HG02884 (cell line): ENCODE results near the gene AHSP.
"Not testable (repeated sequence)": the region's sequence is repeated elsewhere in the genome, so short reads cannot be mapped to it uniquely, and the experiment has no call there.

Source experiments
- ATAC-seq: cut with Tn5 transposase; IDR thresholded peaks from one replicate; pipeline ENCODE4 v1.9.1; 2021; ENCODE audit warnings: mild to moderate bottlenecking, moderate library complexity; ENCODE audit not compliant: unreplicated experiment

Gene AHSP

GRCh38 chr16:31499928-31500327, 27.8 kb upstream of the AHSP start:
- ATAC-seq, result no peak

- no peak for ATAC-seq
Observed at GRCh38 chr16:31501226-31501965, 26.3 kb upstream of the AHSP start.

- ATAC-seq, result no peak
Observed at GRCh38 chr16:31501966-31502348, 25.7 kb upstream of the AHSP start.

GRCh38 chr16:31502981-31503380, 24.7 kb upstream of the AHSP start:
- ATAC-seq, result no peak

GRCh38 chr16:31503555-31503954, 24.1 kb upstream of the AHSP start:
- not testable (repeated sequence) for ATAC-seq

GRCh38 chr16:31504159-31504558, 23.5 kb upstream of the AHSP start:
- ATAC-seq, result no peak

- peak; percentile 61 for ATAC-seq
Observed at GRCh38 chr16:31505483-31505882, 22.2 kb upstream of the AHSP start.

GRCh38 chr16:31507617-31507928, 20.1 kb upstream of the AHSP start:
- ATAC-seq, result no peak

GRCh38 chr16:31507929-31508705, 19.6 kb upstream of the AHSP start, which contains the start of gene RUSF1:
RUSF1 (minus strand) TSS chr16:31508391; CDS start chr16:31508373, 18 bp downstream.
- peak; percentile 74 for ATAC-seq

GRCh38 chr16:31508706-31509195, 18.9 kb upstream of the AHSP start:
- no peak for ATAC-seq

GRCh38 chr16:31513126-31513525, 14.6 kb upstream of the AHSP start:
- no peak for ATAC-seq

GRCh38 chr16:31513884-31514283, 13.8 kb upstream of the AHSP start:
- no peak for ATAC-seq

GRCh38 chr16:31517800-31518402, 9.8 kb upstream of the AHSP start:
- no peak for ATAC-seq

GRCh38 chr16:31519759-31520431, 7.8 kb upstream of the AHSP start:
- no peak for ATAC-seq

- ATAC-seq, result no peak
Observed at GRCh38 chr16:31521368-31521767, 6.3 kb upstream of the AHSP start.

- ATAC-seq, result no peak
Observed at GRCh38 chr16:31522071-31522470, 5.6 kb upstream of the AHSP start.

GRCh38 chr16:31523768-31524167, 3.9 kb upstream of the AHSP start:
- not testable (repeated sequence) for ATAC-seq

- ATAC-seq, result no peak
Observed at GRCh38 chr16:31525113-31525512, 2.6 kb upstream of the AHSP start.

- no peak for ATAC-seq
Observed at GRCh38 chr16:31528523-31529107, 915 bp downstream of the AHSP start.

GRCh38 chr16:31529108-31529936, 1.6 kb downstream of the AHSP start:
- ATAC-seq, result no peak
